ENCODE data around the gene PTPRU. TPM values are rescaled to one million over a fixed set of nuclear protein-coding genes. Genes with fewer than 3 reads are reported as not detected.

Gene PTPRU
- total RNA-seq, 1 donor from 2014 or later = 19.0 TPM

- peaks cover 10% of the 10 kb centered on the region for H3K36me3 Mint-ChIP-seq (ENCODE audit: low read depth, unreplicated experiment)
- H3K4me1 Mint-ChIP-seq (ENCODE audit: unreplicated experiment) = peaks cover 19% of the 10 kb centered on the region
- peak; percentile 36 for DNase-seq (ENCODE audit: low spot score)
- no peaks in the 10 kb centered on the region for H3K9me3 Mint-ChIP-seq (ENCODE audit: unreplicated experiment)
- peak; percentile 33 for TF ChIP-seq CTCF (IDR thresholded peaks at IDR 0.05; ENCODE audit: unreplicated experiment)
- no peak overlapping the region for H3K4me3 Mint-ChIP-seq (ENCODE audit: unreplicated experiment)
- H3K27me3 Mint-ChIP-seq (ENCODE audit: unreplicated experiment) = peaks cover 31% of the 10 kb centered on the region
- no peak overlapping the region for H3K27ac Mint-ChIP-seq (ENCODE audit: unreplicated experiment)
These were observed 4.1 kb downstream of the PTPRU start for GRCh38 chr1:29240400-29240837.

- Mint-ChIP-seq H3K27me3 (ENCODE audit: unreplicated experiment) (peaks cover 28% of the 10 kb centered on the region), H3K9me3 (ENCODE audit: unreplicated experiment) (no peaks in the 10 kb centered on the region), H3K4me3 (ENCODE audit: unreplicated experiment) (no peak overlapping the region)
These were observed 4.7 kb downstream of the PTPRU start for GRCh38 chr1:29240986-29241385.

GRCh38 chr1:29243023-29243870 lies 6.9 kb downstream of the PTPRU start:
- Mint-ChIP-seq H3K27me3 (ENCODE audit: unreplicated experiment) (peaks cover 18% of the 10 kb centered on the region), H3K9me3 (ENCODE audit: unreplicated experiment) (no peaks in the 10 kb centered on the region), H3K4me1 (ENCODE audit: unreplicated experiment) (peaks cover 10% of the 10 kb centered on the region), H3K36me3 (ENCODE audit: low read depth, unreplicated experiment) (no peaks in the 10 kb centered on the region), H3K27ac (ENCODE audit: unreplicated experiment) (no peak overlapping the region), H3K4me3 (ENCODE audit: unreplicated experiment) (no peak overlapping the region)
- no peak for TF ChIP-seq CTCF (IDR thresholded peaks at IDR 0.05; ENCODE audit: unreplicated experiment)
- no peak for DNase-seq (ENCODE audit: low spot score)

More at GRCh38 chr1:29240986-29241385, 4.7 kb downstream of the PTPRU start:
- no peak for TF ChIP-seq CTCF (IDR thresholded peaks at IDR 0.05; ENCODE audit: unreplicated experiment)
- Mint-ChIP-seq H3K4me1 (ENCODE audit: unreplicated experiment) (peaks cover 19% of the 10 kb centered on the region), H3K27ac (ENCODE audit: unreplicated experiment) (no peak overlapping the region), H3K36me3 (ENCODE audit: low read depth, unreplicated experiment) (peaks cover 6% of the 10 kb centered on the region)
- no peak for DNase-seq (ENCODE audit: low spot score)

GRCh38 chr1:29243871-29244200 lies 7.5 kb downstream of the PTPRU start:
- peaks cover 7% of the 10 kb centered on the region for H3K4me1 Mint-ChIP-seq (ENCODE audit: unreplicated experiment)
- TF ChIP-seq CTCF (IDR thresholded peaks at IDR 0.05; ENCODE audit: unreplicated experiment) = no peak
- no peak for DNase-seq (ENCODE audit: low spot score)
- no peak overlapping the region for H3K27ac Mint-ChIP-seq (ENCODE audit: unreplicated experiment)
- H3K36me3 Mint-ChIP-seq (ENCODE audit: low read depth, unreplicated experiment) = no peaks in the 10 kb centered on the region
- no peaks in the 10 kb centered on the region for H3K9me3 Mint-ChIP-seq (ENCODE audit: unreplicated experiment)
- peaks cover 12% of the 10 kb centered on the region for H3K27me3 Mint-ChIP-seq (ENCODE audit: unreplicated experiment)
- H3K4me3 Mint-ChIP-seq (ENCODE audit: unreplicated experiment) = no peak overlapping the region

GRCh38 chr1:29245261-29245660 lies 8.9 kb downstream of the PTPRU start:
- no peak overlapping the region for H3K4me3 Mint-ChIP-seq (ENCODE audit: unreplicated experiment)
- peaks cover 5% of the 10 kb centered on the region for H3K27me3 Mint-ChIP-seq (ENCODE audit: unreplicated experiment)
- no peak for TF ChIP-seq CTCF (IDR thresholded peaks at IDR 0.05; ENCODE audit: unreplicated experiment)
- H3K36me3 Mint-ChIP-seq (ENCODE audit: low read depth, unreplicated experiment) = no peaks in the 10 kb centered on the region
- H3K4me1 Mint-ChIP-seq (ENCODE audit: unreplicated experiment) = peaks cover 5% of the 10 kb centered on the region
- DNase-seq (ENCODE audit: low spot score) = no peak
- no peaks in the 10 kb centered on the region for H3K9me3 Mint-ChIP-seq (ENCODE audit: unreplicated experiment)
- no peak overlapping the region for H3K27ac Mint-ChIP-seq (ENCODE audit: unreplicated experiment)

Data from endothelial cell (in vitro differentiated cells).